GM21529 (cell line): ENCODE data around the gene DUSP11.
"Not testable (repeated sequence)": the region's sequence is repeated elsewhere in the genome, so short reads cannot be mapped to it uniquely, and the experiment has no call there.

Experiments used
- ATAC-seq: cut with Tn5 transposase; IDR thresholded peaks from one replicate; pipeline ENCODE4 v1.9.1; 2021; ENCODE audit not compliant: unreplicated experiment

The DUSP11 gene

DNA sequence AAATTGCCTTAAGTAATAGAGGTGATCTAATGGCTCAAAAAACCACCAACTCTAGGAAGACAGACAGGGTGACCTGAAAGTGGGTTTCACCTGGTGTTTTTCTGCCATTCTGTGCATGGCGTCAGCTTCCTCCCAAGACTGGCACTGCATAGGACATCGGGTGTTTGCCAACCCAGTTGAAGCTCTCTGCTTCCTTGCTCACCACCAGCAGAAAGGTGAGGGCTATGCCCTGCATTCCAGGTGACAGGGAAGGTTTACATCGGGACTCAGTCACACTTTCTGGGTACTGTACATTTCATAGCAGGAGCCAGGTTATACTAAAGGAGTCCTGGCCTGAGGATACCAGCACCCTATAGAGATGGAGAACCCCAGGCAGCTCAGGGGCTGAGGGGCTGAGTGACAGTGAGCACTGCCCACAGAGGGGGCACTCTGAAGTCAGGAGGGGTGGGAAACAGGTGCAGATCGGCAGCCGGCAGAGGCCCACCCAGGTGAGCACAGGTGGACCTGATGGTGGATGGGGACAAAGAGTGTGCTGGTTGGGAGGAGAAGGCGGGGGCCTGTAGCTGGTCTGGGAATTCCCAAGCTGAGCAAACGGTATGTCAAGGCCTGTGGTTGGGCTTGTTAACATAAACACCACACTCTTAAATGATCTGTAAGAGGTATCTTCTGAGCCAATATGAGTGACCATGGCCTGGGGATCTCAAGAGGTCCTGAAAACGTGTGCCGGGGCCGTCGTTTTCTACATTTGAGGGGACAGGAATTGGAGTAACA is 60.9 kb downstream of the DUSP11 start:
- no peak for ATAC-seq

DNA sequence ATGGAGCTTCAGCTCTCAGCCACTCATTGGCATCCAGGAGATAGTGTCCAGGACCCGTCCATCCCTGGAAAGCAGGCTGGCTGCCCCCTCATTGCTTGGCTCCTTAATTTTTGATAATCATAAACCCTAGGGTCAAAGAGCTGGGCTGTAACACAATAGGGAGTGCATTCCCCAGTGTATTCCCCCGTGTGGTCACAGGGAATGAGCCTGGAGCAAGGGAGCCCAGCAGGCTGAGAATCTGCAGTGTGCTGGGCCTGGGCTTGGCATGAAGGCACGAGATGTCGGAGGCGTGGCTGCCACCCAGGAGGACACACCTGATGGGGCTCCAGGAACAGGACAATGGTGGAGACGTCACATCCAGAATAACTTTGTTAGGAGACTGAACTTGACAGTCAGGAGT is 61.5 kb downstream of the DUSP11 start:
- ATAC-seq = no peak

DNA sequence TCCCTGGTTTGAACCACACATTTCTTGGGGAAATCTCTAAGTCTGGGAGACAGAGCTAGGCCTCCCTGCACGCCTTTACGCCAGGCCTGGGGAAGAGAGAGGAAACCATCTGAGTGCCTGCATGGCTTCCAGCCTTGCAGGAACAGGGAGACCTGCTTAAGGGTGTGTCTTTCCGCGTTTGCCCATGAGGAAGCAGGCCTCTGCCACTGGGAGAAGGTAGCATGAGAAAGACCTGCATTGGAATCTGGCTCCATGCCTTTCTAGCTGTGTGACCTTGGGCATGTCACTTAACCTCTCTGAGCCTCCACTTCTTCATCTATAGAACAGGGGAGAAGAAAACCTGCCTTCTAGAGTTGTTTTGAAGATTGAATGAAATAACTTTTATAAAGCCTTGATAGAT is 62.2 kb downstream of the DUSP11 start:
- ATAC-seq = not testable (repeated sequence)

DNA sequence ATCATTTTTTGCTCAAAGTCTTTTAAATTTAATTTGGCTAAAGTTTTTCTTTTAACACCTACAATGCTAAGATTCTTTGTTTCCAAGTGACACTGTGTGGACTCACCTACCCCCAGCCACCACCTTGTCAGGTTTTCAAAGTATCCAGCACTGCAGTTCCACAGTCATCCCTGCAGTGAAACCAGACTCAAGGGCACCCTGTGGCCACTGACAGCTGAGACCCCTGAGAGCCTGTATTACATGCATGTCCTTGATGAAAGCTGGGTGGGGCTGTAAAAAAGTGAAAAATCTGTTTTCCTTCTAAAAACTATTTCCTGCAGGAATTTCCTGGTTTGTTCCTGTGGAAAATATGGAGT is 62.7 kb downstream of the DUSP11 start:
- no peak for ATAC-seq

DNA sequence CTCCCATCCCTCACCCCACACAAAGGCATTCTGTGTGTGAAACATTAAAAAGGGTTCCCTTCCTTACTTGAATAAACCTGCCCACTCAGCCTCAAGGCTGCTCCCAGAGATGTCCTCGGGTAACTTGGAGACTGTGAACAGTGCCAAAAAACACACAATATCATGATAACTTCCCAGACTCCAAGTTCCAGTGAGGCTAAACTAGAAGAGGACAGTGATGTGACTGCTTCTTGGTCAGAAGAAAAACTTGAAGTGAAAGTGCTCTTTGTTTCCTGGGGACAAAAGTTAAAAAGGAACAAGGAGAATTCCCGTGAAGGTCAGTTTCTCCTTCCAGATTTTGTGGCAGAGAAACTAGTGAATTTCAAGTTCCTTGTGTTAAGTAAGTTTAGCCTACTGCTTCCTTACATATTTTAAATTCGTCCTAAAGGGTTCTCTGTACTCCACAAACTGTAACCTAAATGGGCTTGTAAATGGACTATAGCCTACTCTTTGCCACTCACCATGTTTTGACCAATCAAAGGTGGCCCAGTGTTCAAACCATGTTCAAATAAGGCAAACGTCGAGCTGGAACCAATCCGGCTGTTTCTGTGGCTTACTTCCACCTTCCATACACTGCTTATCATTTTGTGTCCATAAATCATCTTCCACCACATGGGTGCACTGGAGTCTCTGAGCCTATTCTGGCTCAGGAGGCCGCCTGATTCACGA is 63.2 kb downstream of the DUSP11 start:
- ATAC-seq = no peak

DNA sequence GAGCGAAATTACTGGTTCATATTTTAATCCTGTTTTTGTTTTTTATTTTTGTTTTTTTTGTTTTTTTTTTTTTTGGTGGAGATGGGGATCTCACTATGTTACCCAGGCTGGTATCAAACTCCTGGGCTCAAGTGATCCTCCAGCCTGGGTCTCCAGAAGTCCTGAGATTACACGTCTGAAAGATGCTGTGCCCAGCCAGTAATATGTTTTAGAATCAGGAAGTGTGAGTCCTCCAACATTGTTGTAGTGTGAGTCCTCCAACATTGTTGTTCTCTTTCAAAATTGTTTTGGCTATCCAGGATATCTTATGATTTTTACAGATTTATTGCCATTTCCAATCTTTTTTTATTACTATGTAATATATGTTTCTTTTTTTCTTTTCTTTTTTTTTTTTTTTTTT is 65.8 kb downstream of the DUSP11 start:
- no peak for ATAC-seq
